ENCODE measurements around the gene DHX34. TPM values are rescaled to one million over a fixed set of nuclear protein-coding genes. Genes with fewer than 3 reads are reported as not detected.

DHX34 gene
- total and polyA plus RNA-seq, 7 donors, result 7.5 to 30.6 (median 10.0) TPM

GRCh38 chr19:47322058-47322457, 27.1 kb upstream of the DHX34 start:
- WGBS, 3 donors, result 80 to 81% (median 81%) methylated on average over 2 of the region's 2 CpGs
- Histone ChIP-seq H3K36me3 (ENCODE audit: insufficient read depth in 1 of 2, low read depth in 1 of 2) (no peaks in the 10 kb centered on the region), H3K4me1 (no peaks in the 10 kb centered on the region), H3K27me3 (ENCODE audit: insufficient read depth in 3 of 3, low read length in 2 of 3) (peaks cover 0 to 11% (median 8%) of the 10 kb centered on the region in 3 donors), H3K4me3 (no peak overlapping the region), H3K9me3 (no peaks in the 10 kb centered on the region), H3K27ac (no peak overlapping the region)
- no peak for ATAC-seq
- intact Hi-C loops (cut with DNase I), result no loop called here
- TF ChIP-seq CTCF (IDR thresholded peaks at IDR 0.05), result no peak
- no peak for DNase-seq

- no peak overlapping the region for H3K4me3 ChIP-seq
- no peak overlapping the region for H3K27ac ChIP-seq
- intact Hi-C loops (cut with DNase I), result no loop called here
- no peak for ATAC-seq
- H3K4me1 ChIP-seq, result no peaks in the 10 kb centered on the region
- no peaks in the 10 kb centered on the region for H3K36me3 ChIP-seq (ENCODE audit: insufficient read depth in 1 of 2, low read depth in 1 of 2)
- WGBS, 3 donors, result 67 to 74% (median 73%) methylated on average over 8 of the region's 8 CpGs
- no peaks in the 10 kb centered on the region for H3K9me3 ChIP-seq
- TF ChIP-seq CTCF (IDR thresholded peaks at IDR 0.05), result no peak
- peaks cover 0 to 11% (median 6%) of the 10 kb centered on the region in 3 donors for H3K27me3 ChIP-seq (ENCODE audit: insufficient read depth in 3 of 3, low read length in 2 of 3)
- no peak for DNase-seq
These were observed 25.7 kb upstream of the DHX34 start for GRCh38 chr19:47323409-47323808.

GRCh38 chr19:47323872-47324271, 25.2 kb upstream of the DHX34 start:
- DNase-seq, result peak in 1 of 2 donors; percentile 30
- no peak overlapping the region for H3K27ac ChIP-seq

GRCh38 chr19:47324502-47324901, 24.6 kb upstream of the DHX34 start:
- H3K27ac ChIP-seq, result no peak overlapping the region
- 57 to 59% (median 57%) methylated on average over 9 of the region's 9 CpGs for whole genome bisulfite sequencing, 3 donors

More at GRCh38 chr19:47323872-47324271, 25.2 kb upstream of the DHX34 start:
- Histone ChIP-seq H3K36me3 (ENCODE audit: insufficient read depth in 1 of 2, low read depth in 1 of 2) (no peaks in the 10 kb centered on the region), H3K9me3 (no peaks in the 10 kb centered on the region), H3K27me3 (ENCODE audit: insufficient read depth in 3 of 3, low read length in 2 of 3) (peaks cover 0 to 11% (median 6%) of the 10 kb centered on the region in 3 donors), H3K4me3 (peak overlapping the region; percentile 15), H3K4me1 (no peaks in the 10 kb centered on the region)
- 78 to 81% (median 81%) methylated on average over 12 of the region's 12 CpGs for WGBS, 3 donors
- TF ChIP-seq CTCF (IDR thresholded peaks at IDR 0.05), result no peak
- intact Hi-C loops (cut with DNase I), result no loop called here
- peak in 1 of 4 donors; percentile 33 for ATAC-seq

More at GRCh38 chr19:47324502-47324901, 24.6 kb upstream of the DHX34 start:
- DNase-seq, result peak in 1 of 2 donors; percentile 36
- no peak for TF ChIP-seq CTCF (IDR thresholded peaks at IDR 0.05)
- H3K27me3 ChIP-seq (ENCODE audit: insufficient read depth in 3 of 3, low read length in 2 of 3), result peaks cover 0 to 11% (median 6%) of the 10 kb centered on the region in 3 donors
- H3K4me3 ChIP-seq, result no peak overlapping the region
- intact Hi-C loops (cut with DNase I), result no loop called here
- H3K9me3 ChIP-seq, result no peaks in the 10 kb centered on the region
- ATAC-seq, result peak in 1 of 4 donors; percentile 46
- no peaks in the 10 kb centered on the region for H3K36me3 ChIP-seq (ENCODE audit: insufficient read depth in 1 of 2, low read depth in 1 of 2)
- no peaks in the 10 kb centered on the region for H3K4me1 ChIP-seq
